GM10266 (cell line): ENCODE results near the gene KLHL1.

Experiments
- DNase-seq: peaks from one replicate; pipeline ENCODE4 v3.0.0; 2012; ENCODE audit errors: extremely low spot score
- TF ChIP-seq, protein P1 (sequence below): IDR thresholded peaks from 2 replicates; pipeline ENCODE4 v1.5.1; 2012; ENCODE audit warnings: mild to moderate bottlenecking, low read depth; ENCODE audit not compliant: control insufficient read depth, insufficient read depth; ENCODE audit errors: missing control alignments

The KLHL1 gene

DNA sequence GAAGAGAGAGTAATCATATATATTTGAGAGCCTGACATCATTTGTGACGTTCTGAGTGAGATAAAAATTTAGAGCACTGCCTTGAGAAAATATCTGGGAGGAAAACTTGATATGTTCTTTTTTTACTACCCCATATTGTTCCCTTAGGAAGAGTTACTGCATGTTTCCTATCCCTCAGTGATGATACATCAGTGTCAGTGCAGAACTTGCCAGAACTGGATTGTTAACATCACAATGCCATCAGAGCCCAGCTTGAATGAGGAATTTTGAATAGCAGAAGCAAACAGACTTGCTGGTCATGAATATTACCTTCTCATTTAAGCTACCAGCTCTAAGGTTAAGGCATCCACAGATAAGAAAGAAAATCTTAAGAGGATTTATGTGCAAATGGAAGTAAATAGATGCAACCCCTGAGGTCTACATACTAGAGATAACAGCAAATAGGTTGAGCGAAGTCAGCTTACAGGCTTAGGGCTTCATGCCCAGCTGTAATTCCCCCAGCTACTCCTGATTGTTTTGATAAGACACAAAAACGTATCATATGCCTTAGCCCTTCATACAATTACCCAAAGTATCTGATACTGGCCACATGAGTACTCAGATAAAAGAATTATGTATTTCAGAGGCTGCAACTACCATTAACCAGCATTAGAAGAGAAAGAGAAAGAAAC is 314.3 kb downstream of the KLHL1 start:
- TF ChIP-seq, protein P1, sequence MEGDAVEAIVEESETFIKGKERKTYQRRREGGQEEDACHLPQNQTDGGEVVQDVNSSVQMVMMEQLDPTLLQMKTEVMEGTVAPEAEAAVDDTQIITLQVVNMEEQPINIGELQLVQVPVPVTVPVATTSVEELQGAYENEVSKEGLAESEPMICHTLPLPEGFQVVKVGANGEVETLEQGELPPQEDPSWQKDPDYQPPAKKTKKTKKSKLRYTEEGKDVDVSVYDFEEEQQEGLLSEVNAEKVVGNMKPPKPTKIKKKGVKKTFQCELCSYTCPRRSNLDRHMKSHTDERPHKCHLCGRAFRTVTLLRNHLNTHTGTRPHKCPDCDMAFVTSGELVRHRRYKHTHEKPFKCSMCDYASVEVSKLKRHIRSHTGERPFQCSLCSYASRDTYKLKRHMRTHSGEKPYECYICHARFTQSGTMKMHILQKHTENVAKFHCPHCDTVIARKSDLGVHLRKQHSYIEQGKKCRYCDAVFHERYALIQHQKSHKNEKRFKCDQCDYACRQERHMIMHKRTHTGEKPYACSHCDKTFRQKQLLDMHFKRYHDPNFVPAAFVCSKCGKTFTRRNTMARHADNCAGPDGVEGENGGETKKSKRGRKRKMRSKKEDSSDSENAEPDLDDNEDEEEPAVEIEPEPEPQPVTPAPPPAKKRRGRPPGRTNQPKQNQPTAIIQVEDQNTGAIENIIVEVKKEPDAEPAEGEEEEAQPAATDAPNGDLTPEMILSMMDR = no peak

DNA sequence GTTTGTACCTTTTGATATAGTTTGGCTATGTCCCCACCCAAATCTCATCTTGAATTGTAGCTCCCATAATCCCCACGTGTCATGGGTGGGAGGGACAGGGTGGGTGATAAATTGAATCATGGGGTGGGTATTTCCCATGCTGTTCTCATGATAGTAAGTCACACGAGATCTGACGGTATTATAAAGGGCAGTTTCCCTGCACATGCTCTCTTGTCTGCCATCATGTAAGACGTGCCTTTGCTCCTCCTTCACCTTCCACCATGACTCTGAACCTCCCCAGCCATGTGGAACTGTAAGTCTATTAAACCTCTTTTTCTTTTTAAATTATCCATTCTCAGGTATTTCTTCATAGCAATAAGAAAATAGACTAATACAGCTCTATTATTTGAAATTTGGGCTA is 331.3 kb downstream of the KLHL1 start:
- DNase-seq = no peak
- TF ChIP-seq, protein P1 = no peak

More for the DNA sequence above, 314.3 kb downstream of the KLHL1 start:
- DNase-seq = no peak

DNA sequence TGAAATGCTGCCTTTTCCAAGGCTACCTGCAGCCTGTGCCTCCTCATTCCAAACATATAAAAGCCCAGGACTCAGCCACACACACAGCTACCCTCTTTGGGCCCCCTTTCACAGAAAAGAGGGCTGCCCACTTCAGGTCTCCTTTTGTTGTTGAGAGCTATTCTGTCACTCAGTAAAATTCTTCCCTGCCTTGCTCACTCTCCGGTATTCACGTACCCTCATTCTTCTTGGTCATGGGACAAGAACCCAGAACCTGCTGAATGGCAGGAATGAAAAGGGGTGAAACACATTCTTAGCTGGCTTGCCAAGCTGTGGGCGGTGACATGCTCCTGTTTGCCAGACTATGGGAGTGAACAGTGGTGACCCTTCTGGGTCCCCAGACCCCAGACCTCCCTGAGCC is 338.6 kb downstream of the KLHL1 start:
- TF ChIP-seq, protein P1 = no peak
- DNase-seq = no peak

DNA sequence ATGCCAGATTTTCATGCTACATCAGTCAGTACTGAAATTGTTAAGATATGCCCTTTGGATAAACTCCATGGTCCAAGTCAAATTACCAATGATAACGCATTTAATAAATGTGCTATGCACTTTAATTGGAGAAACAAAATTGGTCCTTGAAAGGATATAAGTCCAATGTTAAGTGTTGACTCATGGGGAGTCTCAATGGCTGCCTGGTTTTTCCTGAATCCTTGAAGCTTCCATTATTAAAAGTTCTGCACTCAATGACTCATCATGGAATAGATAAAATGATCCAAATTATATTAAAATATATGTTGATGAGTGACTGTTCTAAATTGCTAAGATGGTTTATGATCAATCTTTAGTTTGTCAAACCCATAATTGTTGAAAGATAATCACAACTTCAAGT is 346.7 kb downstream of the KLHL1 start:
- no peak for DNase-seq
- TF ChIP-seq, protein P1 = no peak

DNA sequence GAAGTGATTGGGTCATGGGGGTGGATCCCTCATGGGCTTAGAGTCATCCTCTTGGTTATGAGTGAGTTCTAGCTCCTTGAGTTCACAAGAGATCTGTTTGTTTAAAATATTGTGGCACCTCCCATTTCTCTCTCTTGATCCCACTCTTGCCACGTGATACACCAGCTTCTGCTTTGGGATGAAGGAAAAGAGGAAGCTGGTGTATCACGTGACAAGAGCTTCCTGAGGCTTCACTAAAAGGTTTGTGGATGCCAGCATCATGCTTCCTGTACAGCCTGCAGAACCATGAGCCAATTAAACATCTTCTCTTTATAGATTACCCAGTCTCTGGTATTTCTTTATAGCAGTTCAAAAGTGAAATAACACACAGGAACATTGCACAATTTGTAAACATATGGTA is 353.2 kb downstream of the KLHL1 start:
- DNase-seq = no peak
- TF ChIP-seq, protein P1 = no peak

DNA sequence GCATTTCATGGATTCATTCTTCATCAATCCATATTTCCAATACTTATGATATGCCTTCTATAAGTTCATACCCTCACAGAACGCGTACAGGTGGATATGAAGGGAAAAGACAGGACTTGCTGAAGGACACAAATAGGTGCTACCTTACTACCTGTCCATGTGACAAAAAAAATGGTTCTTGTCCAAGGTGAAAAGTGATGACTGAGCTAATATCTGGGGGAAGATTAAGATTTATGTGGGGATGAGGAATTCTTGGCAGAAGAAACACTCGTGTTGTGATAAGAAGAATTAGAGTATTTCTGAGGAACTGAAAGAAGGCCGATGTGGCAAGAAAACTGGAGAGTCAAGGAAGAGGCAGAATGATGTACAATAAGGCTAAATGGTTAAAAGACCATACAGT is 357.0 kb downstream of the KLHL1 start:
- TF ChIP-seq, protein P1 = no peak

DNA sequence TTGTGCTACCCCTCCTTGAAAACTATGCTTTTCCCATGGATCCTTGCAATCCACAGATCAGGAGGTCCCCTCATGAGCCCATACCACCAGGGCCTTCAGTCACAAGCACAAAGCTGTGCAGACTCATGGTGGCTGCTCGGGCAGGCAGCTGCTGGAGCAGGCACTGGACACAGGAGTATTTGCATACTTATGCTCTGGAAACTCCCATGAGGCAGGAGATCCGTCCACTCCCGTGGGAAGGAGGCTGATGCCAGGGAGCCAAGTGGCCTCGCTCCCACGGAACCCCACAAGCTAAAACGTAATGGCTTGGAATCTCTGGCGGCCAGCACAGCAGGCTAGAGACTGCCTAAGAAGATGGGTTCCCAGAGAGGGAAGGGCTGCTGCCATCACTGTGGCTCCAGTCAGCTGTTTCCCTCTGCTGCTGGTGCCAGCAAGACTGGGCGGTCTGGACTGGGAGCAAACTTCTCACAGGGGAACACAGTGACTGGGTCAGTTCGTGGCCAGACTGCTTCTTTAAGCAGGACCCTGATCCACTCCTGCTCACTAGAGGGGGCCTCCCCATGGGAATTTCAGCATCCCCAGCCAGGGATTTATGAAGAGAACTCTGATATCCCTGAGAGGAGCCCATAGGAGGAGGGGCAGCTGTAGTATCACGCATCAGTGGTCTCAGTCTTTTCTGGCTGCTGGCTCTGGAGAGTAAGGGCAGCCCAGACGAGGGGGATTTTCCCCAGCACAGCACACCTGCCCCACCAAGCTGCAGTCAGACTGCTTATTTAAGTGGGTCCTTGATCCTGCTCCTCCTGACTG is 370.9 kb downstream of the KLHL1 start:
- no peak for DNase-seq
- TF ChIP-seq, protein P1 = no peak

More for the DNA sequence above, 357.0 kb downstream of the KLHL1 start:
- no peak for DNase-seq
